GM18867 (cell line): ENCODE results near the gene PDZD2.
"Not testable (repeated sequence)": the region's sequence is repeated elsewhere in the genome, so short reads cannot be mapped to it uniquely, and the experiment has no call there.

Experiments used
- ATAC-seq: cut with Tn5 transposase; IDR thresholded peaks from one replicate; pipeline ENCODE4 v1.9.1; 2021; ENCODE audit warnings: mild to moderate bottlenecking, moderate library complexity; ENCODE audit not compliant: unreplicated experiment

The PDZD2 gene

GRCh38 chr5:31731016-31731415 is 92.1 kb downstream of the PDZD2 start:
- no peak for ATAC-seq

- no peak for ATAC-seq
Measured at GRCh38 chr5:31731710-31732301, 92.9 kb downstream of the PDZD2 start.

GRCh38 chr5:31732821-31733220 is 93.9 kb downstream of the PDZD2 start:
- not testable (repeated sequence) for ATAC-seq

DNA sequence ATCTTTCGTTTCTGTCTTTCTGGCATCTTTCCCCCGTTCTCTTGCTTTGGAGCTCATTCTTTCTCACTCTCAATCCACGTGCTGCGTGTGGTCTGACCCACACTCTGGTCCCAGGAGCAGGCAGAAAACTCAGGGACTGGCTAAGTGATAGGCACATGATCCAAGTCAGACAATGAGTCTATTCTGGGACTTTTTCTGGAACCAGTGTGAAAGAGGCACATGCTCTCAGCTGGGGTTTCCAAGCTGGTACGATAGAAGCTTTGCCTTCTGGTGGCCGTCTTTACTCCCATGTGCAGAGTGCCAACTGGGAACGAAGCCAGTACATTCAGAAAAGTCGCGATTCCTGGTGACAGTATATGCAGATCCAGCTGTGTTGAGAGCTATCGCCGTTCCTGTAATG is 94.4 kb downstream of the PDZD2 start:
- no peak for ATAC-seq

- no peak for ATAC-seq
Measured at GRCh38 chr5:31736127-31736526, 97.2 kb downstream of the PDZD2 start.

DNA sequence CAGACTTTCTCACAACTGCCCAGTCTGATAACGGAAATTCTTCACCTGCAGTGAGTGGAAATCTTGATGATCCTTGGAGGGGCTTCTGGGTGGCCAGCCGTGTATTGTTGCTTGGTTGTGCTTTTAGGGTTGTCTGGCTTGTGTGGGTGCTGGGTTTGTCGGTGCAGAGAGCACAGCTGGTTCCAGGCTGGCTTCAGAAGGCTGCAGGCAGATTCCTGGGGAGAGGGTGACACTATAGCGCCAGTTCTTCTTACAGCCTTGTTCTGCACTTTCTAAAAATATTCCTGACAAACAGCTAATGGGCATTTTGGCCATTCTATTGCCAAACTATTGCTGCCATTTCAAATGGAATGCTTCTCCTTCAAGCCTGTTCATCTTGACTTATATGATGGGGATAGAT is 99.3 kb downstream of the PDZD2 start:
- ATAC-seq, result no peak

DNA sequence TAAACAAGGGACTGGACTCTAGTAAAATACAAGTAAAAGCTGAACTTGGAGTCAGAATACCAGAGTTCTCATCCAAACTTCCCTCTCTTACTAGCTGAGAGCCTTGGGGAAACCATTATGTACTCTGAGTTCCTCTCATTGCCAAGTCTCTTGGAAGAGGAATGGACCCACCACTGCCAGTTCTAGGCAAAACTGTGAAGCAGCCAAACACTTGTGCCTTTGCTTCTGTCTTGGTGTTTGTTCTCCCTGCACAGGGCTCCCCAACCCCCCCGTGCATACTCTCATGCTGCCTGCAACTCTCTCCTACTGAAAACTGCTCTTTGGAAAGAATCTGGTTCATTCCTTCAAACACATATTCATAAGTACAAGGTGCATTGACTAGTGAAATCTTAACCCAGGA is 102.6 kb downstream of the PDZD2 start:
- ATAC-seq, result no peak

- ATAC-seq, result no peak
Measured at GRCh38 chr5:31743678-31744077, 104.7 kb downstream of the PDZD2 start.

GRCh38 chr5:31748458-31749172 is 109.7 kb downstream of the PDZD2 start:
- no peak for ATAC-seq

DNA sequence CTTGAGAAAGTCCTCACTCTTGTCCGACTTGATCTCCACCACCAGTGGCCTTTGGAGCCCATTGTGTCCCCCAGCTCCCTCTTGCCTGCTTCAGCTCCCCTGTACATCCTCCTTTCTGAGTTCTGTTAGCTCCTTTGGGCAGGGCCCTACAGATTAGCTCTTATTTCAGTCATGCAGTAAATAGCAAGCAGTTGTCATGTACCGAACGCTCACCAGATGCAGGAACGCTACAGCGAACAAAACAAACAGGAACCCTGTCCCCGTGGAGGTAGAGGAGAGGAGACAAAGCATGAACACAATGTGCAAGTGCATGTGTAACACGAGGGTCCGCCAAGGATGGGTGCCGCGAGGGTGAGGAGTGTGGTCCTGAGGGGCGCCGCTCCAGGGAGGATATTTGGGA is 111.3 kb downstream of the PDZD2 start:
- no peak for ATAC-seq

GRCh38 chr5:31751610-31752009 is 112.7 kb downstream of the PDZD2 start:
- ATAC-seq, result no peak

DNA sequence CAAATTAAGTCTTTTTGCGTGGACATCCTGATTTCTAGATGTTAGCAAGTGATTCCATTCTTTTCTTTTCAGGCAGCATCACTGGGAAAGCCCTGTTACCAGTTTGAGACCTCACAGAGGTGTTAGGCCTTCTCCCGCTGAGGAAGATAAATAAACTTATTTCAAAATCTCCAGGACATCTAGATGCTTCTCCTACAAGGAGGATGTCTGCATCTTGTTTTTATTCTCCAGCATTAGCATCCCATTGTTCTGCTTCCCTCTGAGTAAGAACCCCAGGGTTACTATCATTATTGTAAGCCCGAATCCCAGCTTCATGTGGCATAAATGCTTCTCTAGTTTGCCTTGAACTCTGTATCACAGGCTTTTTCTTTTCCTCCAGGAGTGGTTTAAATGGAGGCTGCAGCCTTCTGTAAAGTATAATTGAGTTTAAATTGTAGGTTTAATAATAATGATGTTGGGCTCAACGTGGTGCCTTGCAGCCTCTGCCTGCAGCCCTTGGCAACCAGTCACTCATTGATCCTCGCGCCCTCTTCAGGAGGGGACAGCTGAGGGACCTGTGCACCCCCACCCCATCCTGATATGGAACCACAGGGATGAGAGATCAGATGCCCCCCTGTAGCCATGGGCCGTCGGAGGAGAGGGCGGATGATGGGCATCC is 114.9 kb downstream of the PDZD2 start:
- ATAC-seq, result no peak

DNA sequence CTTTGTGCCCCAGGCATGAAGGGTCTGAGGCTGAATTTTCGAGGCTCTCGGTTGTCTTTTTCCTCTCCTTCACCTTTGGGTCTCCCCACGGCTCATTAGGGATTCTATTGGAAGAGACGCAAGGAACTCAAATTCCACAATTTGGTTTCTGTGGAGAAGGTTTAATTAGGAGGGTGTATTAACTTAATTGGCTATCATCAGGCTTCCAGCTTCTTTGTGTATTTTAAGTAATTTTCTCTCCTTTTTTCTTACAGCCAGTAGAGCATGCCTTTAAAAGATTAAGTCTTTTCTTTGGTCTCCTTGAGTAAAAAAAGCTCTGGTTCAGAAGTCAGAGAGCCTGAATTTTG is 115.4 kb downstream of the PDZD2 start:
- no peak for ATAC-seq

GRCh38 chr5:31754741-31755675 is 116.1 kb downstream of the PDZD2 start:
- ATAC-seq, result no peak

GRCh38 chr5:31755676-31756230 is 116.8 kb downstream of the PDZD2 start:
- no peak for ATAC-seq

GRCh38 chr5:31757806-31758205 is 118.9 kb downstream of the PDZD2 start:
- no peak for ATAC-seq

DNA sequence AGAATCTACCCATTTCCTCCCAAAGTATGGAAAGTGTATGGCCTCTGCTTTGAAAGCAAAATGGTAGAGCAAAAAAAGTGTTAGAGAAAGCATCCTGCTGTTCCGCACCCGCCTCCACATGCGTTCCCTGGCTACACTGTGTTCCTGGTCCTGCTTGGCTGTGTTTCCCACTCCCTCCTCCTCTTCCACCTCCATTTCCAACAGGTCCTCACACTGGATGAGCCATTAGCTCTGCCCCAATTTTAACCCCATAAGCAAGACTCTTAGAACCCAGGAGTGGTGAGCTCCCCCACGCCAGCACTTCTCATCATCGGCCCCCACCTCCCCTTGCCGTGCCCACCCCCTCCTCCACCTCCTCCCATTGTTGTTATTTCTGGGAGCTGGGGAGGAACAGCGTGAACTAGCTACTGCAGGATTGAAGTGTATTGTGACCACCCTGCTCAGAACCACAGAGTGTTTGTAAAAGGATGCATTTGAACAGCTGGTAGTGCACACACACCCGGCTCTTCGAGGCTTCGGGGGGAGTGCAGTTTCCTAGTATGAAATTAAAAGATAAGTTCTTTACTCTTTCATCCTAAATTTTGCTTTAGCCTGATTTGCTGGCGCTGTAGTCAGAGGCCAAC is 120.0 kb downstream of the PDZD2 start:
- no peak for ATAC-seq

- ATAC-seq, result no peak
Measured at GRCh38 chr5:31759925-31760324, 121.0 kb downstream of the PDZD2 start.

- no peak for ATAC-seq
Measured at GRCh38 chr5:31761877-31762276, 122.9 kb downstream of the PDZD2 start.

DNA sequence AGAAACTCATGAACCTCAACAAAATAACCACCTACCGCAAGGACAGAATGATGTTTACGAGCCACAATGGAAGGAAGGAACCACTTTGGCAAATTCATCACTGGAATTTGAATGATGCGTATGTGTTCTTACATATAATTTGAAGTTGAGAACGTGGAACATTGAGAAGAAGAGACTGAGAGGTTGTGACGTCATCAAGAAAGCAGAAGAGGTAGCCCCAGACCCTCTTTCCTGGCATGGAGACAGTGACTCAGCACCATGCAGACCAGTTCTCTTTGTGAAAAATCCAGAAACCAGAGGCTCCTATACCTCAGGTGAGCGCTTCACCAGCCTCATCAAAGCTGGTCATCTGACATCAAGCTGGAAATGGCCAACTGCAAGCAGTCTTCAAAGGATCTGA is 124.5 kb downstream of the PDZD2 start:
- ATAC-seq, result no peak

DNA sequence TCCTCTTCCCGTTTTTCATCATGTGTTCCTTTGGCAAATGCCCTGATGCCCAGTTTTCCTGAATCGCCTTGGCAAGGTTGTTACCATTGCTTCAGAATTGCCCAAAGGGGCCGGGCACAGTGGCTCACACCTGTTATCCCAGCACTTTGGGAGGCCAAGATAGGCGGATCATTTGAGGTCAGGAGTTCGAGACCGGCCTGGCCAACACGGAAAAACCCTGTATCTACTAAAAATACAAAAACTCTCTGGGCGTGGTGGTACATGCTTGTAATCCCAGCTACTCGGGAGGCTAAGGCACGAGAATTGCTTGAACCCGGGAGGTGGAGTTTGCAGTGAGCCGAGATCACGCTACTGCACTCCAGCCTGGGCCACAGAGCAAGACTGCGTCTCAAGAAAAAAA is 125.8 kb downstream of the PDZD2 start:
- not testable (repeated sequence) for ATAC-seq
